ENCODE data around the gene SLC38A6.

Gene SLC38A6

GRCh38 chr14:60980811-60981632, at the start of gene SLC38A6, which contains the start of gene TRMT5:
Gene SLC38A6 (plus strand): TSS chr14:60981245. CDS start chr14:60981278, 33 bp downstream.
Gene TRMT5 (minus strand): TSS chr14:60981079. CDS start chr14:60980973, 106 bp downstream.
- peak; percentile 72 for DNase-seq (ENCODE audit: low spot score)

GRCh38 chr14:60933920-60934655, 47.0 kb upstream of the SLC38A6 start:
- no peak for DNase-seq (ENCODE audit: low spot score)

GRCh38 chr14:60935319-60935718, 45.7 kb upstream of the SLC38A6 start:
- DNase-seq (ENCODE audit: low spot score): no peak

DNA sequence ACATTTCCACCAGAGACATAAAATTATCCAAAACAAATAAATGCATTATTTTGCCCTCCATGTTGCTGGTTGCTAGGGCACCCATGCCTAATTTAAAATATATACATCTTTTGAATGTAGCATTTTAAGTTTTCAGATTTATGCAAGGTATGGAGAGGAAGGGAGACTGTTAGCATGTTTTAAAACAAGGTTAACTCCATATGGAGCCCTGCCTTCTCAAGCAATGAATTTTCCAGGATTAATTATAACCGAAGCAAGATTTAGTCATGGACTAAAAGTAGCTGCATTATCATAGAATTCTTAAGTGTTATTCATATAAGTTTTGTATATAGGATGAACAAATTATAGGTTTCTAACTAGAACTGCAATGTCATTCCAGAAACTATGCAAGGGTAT, 37.4 kb upstream of the SLC38A6 start:
- DNase-seq (ENCODE audit: low spot score): no peak

DNA sequence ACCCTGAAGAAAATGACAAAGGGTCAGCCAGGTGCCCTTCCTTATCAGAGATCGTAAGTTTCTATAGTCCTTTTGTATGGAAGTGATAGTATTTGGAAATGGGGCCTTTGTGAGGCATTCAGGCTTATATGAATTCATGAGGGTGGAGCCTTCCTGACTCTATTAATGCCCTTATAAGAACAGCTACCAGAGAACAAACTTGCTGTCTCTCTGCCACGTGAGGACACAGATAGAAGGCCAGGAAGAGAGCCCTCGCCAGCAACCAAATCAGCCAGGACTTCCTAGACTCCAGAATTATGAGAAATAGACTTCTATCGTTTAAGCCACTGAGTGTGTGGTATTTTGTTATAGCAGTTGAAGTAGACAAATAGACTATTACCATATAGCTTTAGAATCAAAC, 36.8 kb upstream of the SLC38A6 start:
- no peak for DNase-seq (ENCODE audit: low spot score)

DNA sequence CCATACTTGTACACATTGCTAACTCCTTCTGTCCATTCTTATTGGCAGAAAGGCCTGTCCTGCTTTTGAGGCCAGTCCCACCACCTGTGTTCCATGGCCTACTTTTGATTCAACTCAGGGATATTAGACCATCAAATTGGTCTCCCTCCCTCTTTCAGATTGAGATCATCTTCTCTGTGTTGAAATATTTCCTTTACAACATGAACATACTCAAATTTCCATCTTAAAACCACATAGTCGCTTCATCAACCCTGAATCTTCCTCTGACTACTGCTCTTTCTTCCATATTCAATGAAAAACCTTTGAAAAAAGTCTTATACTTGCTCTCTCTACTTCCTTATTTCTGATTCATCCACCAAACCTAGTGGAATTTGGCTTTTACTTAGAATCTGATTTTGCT, 35.1 kb upstream of the SLC38A6 start:
- no peak for DNase-seq (ENCODE audit: low spot score)

GRCh38 chr14:60946773-60947172, 34.3 kb upstream of the SLC38A6 start:
- no peak for DNase-seq (ENCODE audit: low spot score)

DNA sequence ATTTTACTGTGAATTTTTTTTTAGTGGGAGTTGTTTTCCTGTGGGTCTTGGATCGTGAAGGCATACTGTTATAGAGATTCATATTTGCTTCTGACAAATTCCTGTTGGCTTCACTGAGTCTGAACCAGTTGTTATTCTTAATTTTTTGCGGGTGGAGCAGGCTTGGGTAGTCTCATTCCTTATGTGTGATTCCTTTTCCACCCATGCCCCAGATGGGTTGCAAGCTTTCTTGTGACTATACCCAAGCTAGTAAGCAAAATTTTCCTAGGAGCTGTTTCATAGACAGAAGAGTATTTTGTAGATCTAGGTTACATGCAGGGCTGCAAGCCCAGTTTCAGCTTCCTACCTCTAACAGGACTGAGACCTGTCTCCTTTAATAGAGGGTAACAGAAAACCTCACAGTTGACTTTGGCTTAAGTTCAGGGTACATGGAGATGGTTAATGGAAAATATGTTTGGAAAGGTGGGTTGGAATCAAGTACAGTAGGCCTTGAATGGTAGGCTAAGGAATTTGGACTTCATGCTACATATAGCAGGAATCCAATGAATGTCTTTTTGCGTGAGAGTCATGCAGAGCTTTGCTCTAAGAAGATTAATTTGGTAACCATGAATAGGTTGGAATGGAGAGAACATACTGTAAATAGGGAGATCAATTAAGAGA, 29.1 kb upstream of the SLC38A6 start:
- no peak for DNase-seq (ENCODE audit: low spot score)

DNA sequence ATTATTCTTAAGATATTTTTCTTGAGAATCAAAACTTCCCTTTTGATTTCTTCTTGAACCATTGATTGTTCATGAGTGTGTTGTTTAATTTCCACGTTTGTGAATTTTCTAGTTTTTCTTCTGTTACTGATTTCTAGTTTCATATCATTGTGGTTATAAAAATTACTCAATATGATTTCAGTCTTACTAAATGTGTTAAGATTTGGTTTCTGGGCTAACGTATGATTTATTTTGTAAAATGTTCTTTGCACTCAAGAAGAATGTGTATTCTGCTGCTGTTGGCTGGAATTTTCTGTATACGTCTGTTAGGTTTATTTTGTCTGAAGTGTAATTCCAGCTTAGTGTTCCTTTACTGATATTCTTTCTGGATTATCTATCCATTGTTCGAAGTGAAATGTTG, 24.8 kb upstream of the SLC38A6 start:
- DNase-seq (ENCODE audit: low spot score): no peak

GRCh38 chr14:60956632-60957031, 24.4 kb upstream of the SLC38A6 start:
- no peak for DNase-seq (ENCODE audit: low spot score)

GRCh38 chr14:60958146-60958545, 22.9 kb upstream of the SLC38A6 start:
- no peak for DNase-seq (ENCODE audit: low spot score)

GRCh38 chr14:60963761-60964160, 17.3 kb upstream of the SLC38A6 start:
- DNase-seq (ENCODE audit: low spot score): no peak

GRCh38 chr14:60964904-60965303, 16.1 kb upstream of the SLC38A6 start:
- DNase-seq (ENCODE audit: low spot score): no peak

GRCh38 chr14:60965402-60965801, 15.6 kb upstream of the SLC38A6 start:
- DNase-seq (ENCODE audit: low spot score): no peak

DNA sequence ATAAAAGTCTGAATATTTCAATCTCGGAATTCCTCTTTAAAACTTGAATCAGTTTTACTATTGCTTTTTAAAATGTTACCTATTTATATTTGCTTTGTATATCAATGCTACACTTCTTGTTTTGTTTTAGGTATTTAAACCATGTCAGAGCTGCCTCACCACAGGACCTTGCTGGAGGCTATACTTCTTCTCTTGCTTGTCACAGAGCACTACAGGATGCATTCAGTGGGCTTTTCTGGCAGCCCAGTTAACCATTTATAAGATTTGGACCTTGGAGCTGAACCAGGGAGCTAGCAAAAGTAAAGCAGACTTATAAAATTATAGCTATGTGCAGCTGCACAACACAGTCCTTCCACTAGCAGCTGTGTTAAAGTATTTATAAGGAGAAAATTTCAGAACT, 12.9 kb upstream of the SLC38A6 start:
- DNase-seq (ENCODE audit: low spot score): no peak

GRCh38 chr14:60968671-60969070, 12.4 kb upstream of the SLC38A6 start:
- no peak for DNase-seq (ENCODE audit: low spot score)

DNA sequence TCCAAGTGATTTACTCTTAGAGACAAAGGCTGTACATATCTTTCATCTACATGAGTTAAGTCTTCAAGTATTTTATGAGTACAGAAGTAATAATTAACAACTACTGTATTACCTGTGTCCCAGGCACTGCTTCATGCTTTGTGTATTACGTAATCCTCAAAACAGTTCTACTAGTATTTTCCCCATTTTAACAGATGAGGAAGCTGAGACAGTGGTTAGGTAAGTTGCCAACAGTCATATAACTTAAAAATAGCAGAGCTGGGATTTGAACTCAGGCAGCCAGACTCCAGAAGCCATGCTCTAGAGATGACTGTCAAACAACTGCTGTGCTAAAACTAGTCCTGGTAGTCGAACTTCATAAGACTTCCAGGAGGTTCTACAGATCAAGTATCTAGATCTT, 10.9 kb upstream of the SLC38A6 start:
- no peak for DNase-seq (ENCODE audit: low spot score)

- no peak for DNase-seq (ENCODE audit: low spot score)
Measured at GRCh38 chr14:60971271-60971670, 9.8 kb upstream of the SLC38A6 start.

GRCh38 chr14:60972295-60972694, 8.8 kb upstream of the SLC38A6 start:
- DNase-seq (ENCODE audit: low spot score): no peak

GRCh38 chr14:60973070-60973469, 8.0 kb upstream of the SLC38A6 start:
- no peak for DNase-seq (ENCODE audit: low spot score)

DNA sequence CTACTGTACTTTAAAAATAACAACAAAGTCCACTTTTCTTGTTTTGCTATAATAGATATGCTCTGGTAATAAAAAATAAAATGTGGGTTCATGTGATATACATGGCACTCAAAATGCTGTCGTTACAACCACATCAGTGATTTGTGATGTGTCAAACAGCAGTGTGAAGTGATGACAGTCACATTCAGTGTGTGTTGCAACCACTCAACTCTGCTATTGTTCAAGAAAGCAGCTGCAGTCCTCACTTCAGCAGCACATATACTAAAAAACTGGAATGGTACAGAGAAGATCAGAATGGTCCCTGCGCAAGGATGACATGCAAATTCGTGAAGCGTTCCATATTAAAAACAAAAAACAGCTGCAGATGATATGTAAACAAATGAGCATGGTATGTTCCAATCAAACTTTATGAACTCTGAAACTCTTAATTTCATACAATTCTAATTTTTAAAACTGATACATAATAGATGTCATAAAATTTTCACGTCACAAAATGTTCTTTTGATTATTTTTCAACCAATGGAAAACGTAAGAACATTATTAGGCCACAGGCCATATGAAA, 6.9 kb upstream of the SLC38A6 start:
- no peak for DNase-seq (ENCODE audit: low spot score)

GRCh38 chr14:60975551-60975950, 5.5 kb upstream of the SLC38A6 start:
- no peak for DNase-seq (ENCODE audit: low spot score)

GRCh38 chr14:60977847-60978246, 3.2 kb upstream of the SLC38A6 start:
- DNase-seq (ENCODE audit: low spot score): no peak

All from HuH-7.5 (cell line).